PFSK-1 (cell line): ENCODE results near the gene SLC38A3.

Source experiments
- FOXP2 ChIP-seq: optimal IDR thresholded peaks from 2 replicates; pipeline ENCODE3; 2011; ENCODE audit warnings: borderline replicate concordance, control low read depth, inconsistent platforms; ENCODE audit not compliant: insufficient read depth; ENCODE audit errors: extremely low read length, extremely low read depth
- POLR2AphosphoS5 ChIP-seq: IDR thresholded peaks from 2 replicates; pipeline ENCODE4 v1.6.1; 2012; ENCODE audit warnings: low read depth, mild to moderate bottlenecking, control low read depth, low read length, moderate library complexity
- REST ChIP-seq, 2 experiments: IDR thresholded peaks; 2 replicates each; pipeline versions ENCODE4 v1.6.1 to v1.8.0; 2011 to 2012; ENCODE audit warnings: low read depth in 2 of 2, low read length in 2 of 2, control low read depth in 1 of 2, inconsistent platforms in 1 of 2, mild to moderate bottlenecking in 1 of 2, moderate library complexity in 1 of 2; ENCODE audit not compliant: insufficient read depth in 1 of 2
- SIN3A ChIP-seq: IDR thresholded peaks from 2 replicates; pipeline ENCODE4 v1.6.1; 2012; ENCODE audit warnings: mild to moderate bottlenecking, low read length, moderate library complexity, borderline replicate concordance; ENCODE audit not compliant: insufficient read depth
- TAF1 ChIP-seq: IDR thresholded peaks from 2 replicates; pipeline ENCODE4 v1.6.1; 2012; ENCODE audit warnings: low read length, control low read depth, borderline replicate concordance; ENCODE audit not compliant: insufficient read depth

SLC38A3 gene

GRCh38 chr3:50195501-50196252, 9.4 kb upstream of the SLC38A3 start:
- TF ChIP-seq POLR2AphosphoS5 (no peak), TAF1 (no peak), REST (IDR thresholded peaks at IDR 0.05; ENCODE audit: insufficient read depth in 1 of 2, low read depth in 2 of 2, low read length in 2 of 2) (no peak), SIN3A (no peak), FOXP2 (no peak)

- TF ChIP-seq POLR2AphosphoS5 (no peak), FOXP2 (no peak), SIN3A (no peak), TAF1 (no peak), REST (IDR thresholded peaks at IDR 0.05; ENCODE audit: insufficient read depth in 1 of 2, low read depth in 2 of 2, low read length in 2 of 2) (no peak)
These were observed 8.7 kb upstream of the SLC38A3 start for GRCh38 chr3:50196253-50196801.

GRCh38 chr3:50201573-50202315, 3.3 kb upstream of the SLC38A3 start:
- TF ChIP-seq FOXP2 (no peak), POLR2AphosphoS5 (no peak), REST (IDR thresholded peaks at IDR 0.05; ENCODE audit: insufficient read depth in 1 of 2, low read depth in 2 of 2, low read length in 2 of 2) (no peak), TAF1 (no peak), SIN3A (no peak)

- TF ChIP-seq FOXP2: no peak
These were observed 2.5 kb upstream of the SLC38A3 start for GRCh38 chr3:50202353-50203112.

GRCh38 chr3:50203113-50203808, 1.8 kb upstream of the SLC38A3 start:
- TF ChIP-seq REST (IDR thresholded peaks at IDR 0.05; ENCODE audit: insufficient read depth in 1 of 2, low read depth in 2 of 2, low read length in 2 of 2) (no peak), POLR2AphosphoS5 (no peak), SIN3A (no peak), FOXP2 (no peak), TAF1 (no peak)
